Epithelial cell of prostate (primary cell): ENCODE measurements around the gene CHD1L.

Experiments used
- DNase-seq: peaks from one replicate; pipeline ENCODE4 v3.0.0-alpha.2; 2011; ENCODE audit warnings: low read depth, low spot score
- H3K27ac ChIP-seq: fragments of 450-650 bp; 2 replicates; pipeline ENCODE4 v1.5.1; 2017; ENCODE audit warnings: mild to moderate bottlenecking

The CHD1L gene

GRCh38 chr1:147341246-147341645 lies 98.8 kb downstream of the CHD1L start:
- H3K27ac ChIP-seq = no peak overlapping the region
- no peak for DNase-seq
